ENCODE results near the gene MYH13.
"Not testable (repeated sequence)": the region's sequence is repeated elsewhere in the genome, so short reads cannot be mapped to it uniquely, and the experiment has no call there.

MYH13 gene

GRCh38 chr17:10306585-10306984, 66.2 kb downstream of the MYH13 start:
- FAIRE-seq (no peak), DNase-seq (ENCODE audit: insufficient read length, low spot score) (no peak)

GRCh38 chr17:10305398-10305797, 67.4 kb downstream of the MYH13 start:
- FAIRE-seq: no peak
- DNase-seq (ENCODE audit: insufficient read length, low spot score): no peak

DNA sequence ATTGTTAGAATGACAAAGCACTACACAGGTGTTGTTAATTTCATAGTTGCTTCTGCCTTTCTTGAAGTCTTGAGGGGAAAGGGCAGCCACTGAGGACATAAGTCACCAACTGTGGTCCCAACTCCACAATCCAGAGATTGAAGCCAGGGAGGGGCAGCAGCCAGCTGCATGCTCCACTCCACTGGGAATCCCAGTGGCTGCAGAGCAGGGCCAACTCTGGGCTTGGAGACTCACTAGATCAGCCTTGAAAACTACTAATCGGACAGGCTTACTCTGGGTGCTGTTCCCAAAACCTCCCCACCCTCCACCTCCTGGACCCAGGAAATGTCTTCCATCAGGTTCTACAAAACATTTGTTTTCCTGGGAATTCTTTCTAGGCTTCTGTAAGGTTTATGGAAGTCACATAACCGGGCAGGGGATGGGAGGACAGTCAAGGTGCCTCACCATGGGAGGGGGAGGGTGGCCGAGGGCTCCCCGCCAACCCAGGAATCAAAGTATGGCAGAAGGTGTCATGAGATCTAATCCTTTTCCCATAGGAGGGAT, 68.0 kb downstream of the MYH13 start:
- FAIRE-seq (no peak), DNase-seq (ENCODE audit: insufficient read length, low spot score) (no peak)

DNA sequence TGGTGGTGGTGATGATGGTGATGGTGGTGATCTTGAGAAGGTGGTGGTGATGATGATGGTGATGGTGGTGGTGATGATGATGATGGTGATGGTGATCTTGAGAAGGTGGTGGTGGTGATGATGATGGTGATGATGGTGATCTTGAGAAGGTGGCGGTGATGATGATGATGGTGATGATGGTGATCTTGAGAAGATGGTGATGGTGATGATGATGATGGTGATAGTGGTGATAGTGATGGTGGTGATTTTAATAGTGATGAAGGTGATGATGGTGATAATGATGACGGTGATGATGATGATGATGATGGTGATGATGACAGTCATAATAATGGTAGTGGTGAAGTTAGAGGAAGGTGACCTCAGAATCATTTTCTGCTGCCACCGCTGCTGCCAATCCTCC, 75.1 kb downstream of the MYH13 start:
- no peak for FAIRE-seq

DNA sequence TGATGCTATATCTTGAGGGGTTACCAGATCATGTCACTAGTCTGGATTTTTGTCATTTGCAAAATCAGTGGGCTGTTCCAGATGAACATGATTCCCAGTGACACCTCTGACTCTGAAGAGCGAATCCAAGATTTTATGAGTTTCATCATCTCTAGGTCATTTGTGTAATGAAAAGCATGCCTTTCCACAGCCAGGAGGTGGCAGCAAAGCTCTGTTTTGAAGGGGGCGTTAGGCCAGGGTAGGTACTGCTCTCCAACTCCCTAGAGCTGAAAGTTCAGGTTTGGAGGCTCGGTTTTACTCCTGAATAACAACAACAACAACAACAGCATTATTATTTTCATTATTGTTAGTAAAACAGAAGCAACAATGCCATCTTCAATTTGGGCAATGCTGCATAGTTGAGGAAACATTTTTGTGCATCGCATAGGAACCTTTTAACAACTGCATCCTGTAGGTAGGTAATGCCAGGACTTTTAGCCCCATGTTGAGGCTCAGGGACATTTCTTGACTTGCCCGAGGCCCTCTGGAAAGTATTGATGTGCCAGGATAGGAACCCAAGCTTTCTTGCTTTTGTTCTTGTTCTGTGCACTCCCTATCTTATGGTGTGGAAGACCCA, 77.0 kb downstream of the MYH13 start:
- DNase-seq (ENCODE audit: insufficient read length, low spot score) (peak; percentile 69), FAIRE-seq (no peak)

More for the DNA sequence above, 75.1 kb downstream of the MYH13 start:
- DNase-seq (ENCODE audit: insufficient read length, low spot score): no peak

DNA sequence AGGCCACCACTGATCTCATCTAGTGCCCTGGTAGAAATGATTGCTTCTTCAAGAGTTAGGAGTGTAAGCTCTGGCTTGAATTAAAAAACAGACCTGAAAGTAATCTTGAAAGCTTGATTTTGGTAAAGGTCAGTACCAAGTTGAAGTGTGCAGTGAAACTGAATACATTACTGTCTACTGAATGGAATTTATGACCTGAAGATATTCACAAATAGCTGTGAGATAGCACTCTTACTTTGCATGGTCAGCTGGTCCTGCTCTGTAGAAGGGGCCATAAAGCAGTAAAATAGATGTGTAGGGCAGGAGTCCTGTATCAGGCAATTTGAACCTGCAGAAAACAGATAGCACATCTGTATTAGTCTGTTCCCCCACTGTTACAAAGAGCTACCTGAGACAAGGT, 78.6 kb downstream of the MYH13 start:
- no peak for DNase-seq (ENCODE audit: insufficient read length, low spot score)

GRCh38 chr17:10292057-10292937, 80.5 kb downstream of the MYH13 start:
- FAIRE-seq (no peak), DNase-seq (ENCODE audit: insufficient read length, low spot score) (no peak)

More for the DNA sequence above, 78.6 kb downstream of the MYH13 start:
- no peak for FAIRE-seq

GRCh38 chr17:10291576-10291975, 81.2 kb downstream of the MYH13 start:
- not testable (repeated sequence) for DNase-seq (ENCODE audit: insufficient read length, low spot score); FAIRE-seq

DNA sequence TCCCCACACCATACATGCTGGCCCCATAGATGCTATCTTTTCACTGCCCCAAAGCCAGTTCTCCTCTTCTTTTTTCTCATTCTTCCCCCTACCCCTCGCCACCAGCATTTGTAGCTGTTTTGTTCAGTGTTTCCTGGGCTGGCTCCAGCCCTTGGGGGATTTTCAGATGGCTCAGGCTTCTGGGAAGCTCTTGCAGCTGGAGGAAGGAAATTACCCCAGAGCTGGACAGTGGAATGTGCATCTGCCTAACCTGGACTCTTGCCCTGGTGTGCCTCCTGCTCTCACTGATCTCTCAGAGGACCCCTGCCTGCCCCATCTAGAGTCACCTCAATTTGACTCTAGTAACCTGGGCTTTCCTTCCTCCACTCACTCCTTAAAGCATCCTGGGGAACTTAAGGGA, 82.8 kb downstream of the MYH13 start:
- no peak for FAIRE-seq
- DNase-seq (ENCODE audit: insufficient read length, low spot score): no peak

DNA sequence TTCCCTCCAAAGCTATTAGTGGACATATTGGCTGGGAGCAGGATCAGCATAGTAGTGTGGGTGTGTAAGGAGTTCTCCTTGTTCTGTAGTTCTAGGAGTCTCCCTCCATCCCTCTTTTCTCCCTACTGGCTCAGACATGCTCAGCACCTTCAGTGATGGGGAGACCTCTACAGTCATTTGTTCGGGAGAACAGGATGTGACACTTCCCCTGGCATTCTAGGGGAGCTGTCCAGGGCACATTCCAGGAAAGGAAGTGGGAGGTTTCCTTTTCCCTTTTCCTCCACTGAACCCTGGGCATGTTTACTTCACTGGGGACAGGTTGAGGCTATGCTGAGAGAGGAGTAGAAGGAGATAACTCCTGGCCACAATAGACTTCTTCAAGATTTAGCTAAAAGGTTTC, 86.5 kb downstream of the MYH13 start:
- DNase-seq (ENCODE audit: insufficient read length, low spot score) (peak; percentile 30), FAIRE-seq (no peak)

DNA sequence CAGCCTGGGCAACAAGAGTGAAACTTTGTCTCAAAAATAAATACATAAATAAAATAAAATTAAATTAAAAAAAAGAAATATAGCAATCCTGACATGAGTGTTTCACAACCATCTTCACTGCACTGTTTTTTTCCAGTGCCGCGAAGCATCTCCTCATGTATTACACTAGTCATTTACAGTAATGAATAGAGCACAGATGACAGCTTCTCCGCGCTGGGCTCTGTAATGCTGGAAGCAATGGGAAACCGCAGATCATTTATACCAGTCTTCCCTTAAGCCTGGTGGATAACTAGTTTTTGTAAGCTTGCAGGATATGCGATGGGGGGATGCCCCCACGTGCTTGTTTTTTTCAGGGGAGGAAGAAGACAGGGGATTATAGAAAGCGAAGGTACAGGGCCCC, 86.9 kb downstream of the MYH13 start:
- DNase-seq (ENCODE audit: insufficient read length, low spot score) (no peak), FAIRE-seq (no peak)

DNA sequence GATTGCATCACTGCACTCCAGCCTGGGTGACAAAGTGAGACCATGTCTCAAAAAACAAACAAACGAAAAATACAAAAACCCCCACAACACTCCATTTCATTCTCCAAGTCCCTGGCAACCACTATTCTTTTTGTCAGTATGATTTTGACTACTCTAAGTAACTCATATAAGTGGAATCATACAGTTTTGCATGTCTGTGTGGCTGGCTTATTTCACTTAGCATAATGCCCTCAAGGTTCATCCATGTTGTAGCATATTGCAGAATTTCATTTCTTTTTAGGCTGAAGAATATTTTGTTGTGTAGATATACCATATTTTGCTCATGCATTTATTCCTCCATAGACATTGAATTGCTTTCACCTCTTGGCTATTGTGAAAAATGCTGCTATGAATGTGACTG, 92.7 kb downstream of the MYH13 start:
- DNase-seq (ENCODE audit: insufficient read length, low spot score) (no peak), FAIRE-seq (no peak)

GRCh38 chr17:10278218-10278617, 94.6 kb downstream of the MYH13 start:
- no peak for DNase-seq (ENCODE audit: insufficient read length, low spot score)
- no peak for FAIRE-seq

DNA sequence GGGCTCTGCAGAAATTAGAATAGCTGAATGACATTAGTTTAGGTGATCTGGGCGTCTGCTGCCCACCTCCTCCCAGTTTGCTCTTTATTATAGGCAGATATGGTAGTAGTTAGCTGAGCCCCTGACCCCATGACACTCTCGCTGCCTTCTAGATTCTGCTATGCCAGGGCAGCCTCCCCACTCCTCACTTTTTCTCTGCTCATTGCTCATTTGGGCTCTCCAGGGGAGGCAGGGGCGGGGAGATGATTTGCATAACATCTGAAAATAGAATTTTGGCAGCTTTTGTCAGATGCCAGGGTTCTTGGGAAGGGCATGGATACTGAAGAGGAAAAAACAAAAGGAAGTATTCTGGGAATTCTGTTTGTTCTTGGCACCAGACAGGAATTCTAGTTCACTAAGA, 96.4 kb downstream of the MYH13 start:
- FAIRE-seq (no peak), DNase-seq (ENCODE audit: insufficient read length, low spot score) (no peak)

DNA sequence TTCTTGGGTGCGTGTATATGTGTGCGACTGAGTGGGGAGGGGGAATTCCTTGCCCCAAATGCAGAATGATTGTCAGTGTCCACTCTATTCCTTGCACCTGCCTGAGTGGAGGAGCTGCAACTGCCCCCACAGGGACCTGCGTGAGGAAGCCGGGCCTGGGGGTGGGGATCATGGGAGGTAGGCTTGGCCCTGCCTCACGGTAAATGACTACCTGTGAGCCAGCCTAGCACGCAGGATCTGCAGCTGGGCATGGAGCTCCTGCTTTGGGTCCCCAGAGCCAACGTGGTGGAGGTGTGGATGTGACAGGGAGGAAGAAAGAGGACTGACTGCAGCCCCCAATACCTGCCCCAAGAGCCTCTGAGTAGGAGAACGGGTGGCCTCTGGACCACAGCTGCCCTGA, 97.4 kb downstream of the MYH13 start:
- DNase-seq (ENCODE audit: insufficient read length, low spot score) (no peak), FAIRE-seq (no peak)

DNA sequence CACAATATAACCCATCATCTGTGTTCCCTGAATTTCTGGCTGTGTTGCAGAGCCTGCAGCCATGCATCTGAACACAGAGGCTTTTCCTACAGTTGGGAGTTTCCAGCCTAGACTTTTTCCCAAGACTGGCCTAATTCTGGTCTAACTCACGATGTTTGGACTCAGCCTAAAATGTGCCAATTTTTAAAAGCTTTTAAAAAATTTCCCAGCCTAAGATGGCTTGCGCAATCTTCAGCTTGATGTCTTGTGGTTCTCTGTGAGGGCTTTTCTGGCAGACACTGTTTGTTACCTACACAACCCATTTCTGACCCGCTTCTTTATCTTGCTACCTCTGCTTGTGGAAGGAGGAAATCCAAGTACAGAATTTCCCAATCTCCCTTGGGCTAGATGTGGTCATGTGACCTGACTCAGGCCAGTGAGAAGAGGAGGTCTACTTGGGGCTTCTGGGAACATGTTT, 101.7 kb downstream of the MYH13 start:
- no peak for FAIRE-seq

GRCh38 chr17:10270258-10270657, 102.5 kb downstream of the MYH13 start:
- DNase-seq (ENCODE audit: insufficient read length, low spot score) (no peak), FAIRE-seq (no peak)

More for the DNA sequence above, 101.7 kb downstream of the MYH13 start:
- no peak for DNase-seq (ENCODE audit: insufficient read length, low spot score)

- FAIRE-seq (no peak), DNase-seq (ENCODE audit: insufficient read length, low spot score) (no peak)
Measured at GRCh38 chr17:10268005-10268404, 104.8 kb downstream of the MYH13 start.

DNA sequence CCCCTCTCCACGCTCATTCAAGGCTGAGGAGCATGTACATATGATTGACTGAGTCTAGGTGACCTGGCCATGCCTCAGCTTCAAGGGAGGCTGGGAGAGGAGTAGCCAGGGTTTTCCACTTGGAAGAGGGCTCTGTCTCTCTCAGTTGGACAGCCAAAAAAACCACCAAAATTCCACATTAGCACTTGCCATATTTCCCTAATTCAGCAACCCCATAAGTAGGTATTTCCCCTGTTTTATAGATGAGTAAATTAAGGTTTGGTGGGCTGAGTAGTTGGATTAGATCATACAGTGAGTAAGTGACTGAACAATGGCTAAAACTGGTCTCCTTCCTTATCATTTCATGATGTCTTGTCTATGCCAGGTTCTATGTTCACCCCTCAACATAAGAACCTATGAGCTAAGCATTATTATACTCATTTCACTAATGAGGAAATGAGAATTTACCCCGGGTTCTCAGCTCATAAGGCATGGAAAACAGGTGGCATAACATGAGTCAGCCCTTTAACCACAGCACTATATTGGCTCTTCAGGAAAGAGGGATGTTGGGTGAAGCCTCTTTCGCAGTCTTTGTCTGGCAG, 106.4 kb downstream of the MYH13 start:
- no peak for FAIRE-seq
- DNase-seq (ENCODE audit: insufficient read length, low spot score): no peak

- no peak for DNase-seq (ENCODE audit: insufficient read length, low spot score)
- FAIRE-seq: no peak
Measured at GRCh38 chr17:10265100-10265810, 107.6 kb downstream of the MYH13 start.

DNA sequence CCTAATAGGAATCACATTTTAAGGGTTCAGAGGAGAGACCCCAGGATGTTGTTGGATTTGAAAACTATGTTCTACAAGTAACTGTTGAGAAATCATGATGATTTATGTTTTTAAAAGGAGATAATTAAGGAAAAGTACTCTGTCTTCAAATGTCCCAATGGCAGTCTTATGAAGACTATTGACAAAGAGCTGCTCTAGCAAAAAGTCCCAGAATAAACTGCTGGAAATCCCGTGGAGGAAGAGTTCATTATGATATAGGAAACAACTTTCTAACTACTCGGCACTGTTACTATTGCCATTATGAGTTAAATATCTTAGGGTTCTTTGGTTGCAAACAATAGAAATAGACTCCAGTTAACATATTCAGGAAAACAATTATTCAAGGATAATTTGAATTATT, 108.8 kb downstream of the MYH13 start:
- DNase-seq (ENCODE audit: insufficient read length, low spot score) (no peak), FAIRE-seq (no peak)

Measured in HTR-8/SVneo (cell line).